HepG2 (cell line): Measurements from ENCODE around the gene TARP.
A peak's percentile ranks its signal among the peaks of the same experiment; 100 is the strongest.

Experiments used
- ATAC-seq: fragments of 200-7000 bp; cut with Tn5 transposase; 3 replicates; pipeline ENCODE4 v1.9.1; 2020; ENCODE audit warnings: mild to moderate bottlenecking, moderate library complexity
- BruUV-seq: library from RNA; stranded (reverse); fragments of 400-500 nt; replicated peaks from 2 replicates; lab custom pipeline; 2021; lab: Mats Ljungman, UMichigan
- CTCF ChIA-PET: fragments of 300-600 bp; formaldehyde crosslinking; extraction: SDS; loops from one replicate; lab custom pipeline; 2021; ENCODE audit warnings: low total read pairs, inconsistent platforms, low intra/inter-chr PET ratio; lab: Yijun Ruan, JAX
- POLR2A ChIA-PET: fragments of 350-600 bp; sonication (Branson Sonifier 250); formaldehyde crosslinking; loops from one replicate; lab custom pipeline; 2020; ENCODE audit warnings: antibody characterized with exemption, inconsistent platforms; lab: Yijun Ruan, JAX
- DNase-seq: peaks from one replicate; pipeline ENCODE4 v3.0.0-alpha.2; 2015; ENCODE audit warnings: low spot score
- FAIRE-seq: peaks from 3 replicates; lab custom pipeline; 2011; peaks lifted over from hg19 to GRCh38; lab: Jason Lieb, UNC
- H2AFZ ChIP-seq: one replicate; pipeline ENCODE4 v1.6.1; 2011; ENCODE audit warnings: low read length, inconsistent platforms
- H3K27ac ChIP-seq: fragments of 300-600 bp; 3 replicates; pipeline ENCODE4 v1.8.0; 2011; ENCODE audit warnings: mixed run types, mild to moderate bottlenecking, mixed read lengths, low read length, inconsistent platforms; ENCODE audit not compliant: insufficient read depth; ENCODE audit errors: extremely low read length
- H3K27me3 ChIP-seq, 2 experiments: fragments of 200-600 bp in 1 of 2; 2 replicates in 1 of 2; 3 replicates in 1 of 2; pipeline versions ENCODE4 v1.6.0 to v1.8.0; 2011; ENCODE audit warnings: low read length in 2 of 2, mild to moderate bottlenecking in 2 of 2, moderate library complexity in 2 of 2, inconsistent platforms in 1 of 2; ENCODE audit not compliant: insufficient read depth in 2 of 2, control insufficient read depth in 1 of 2
- H3K36me3 ChIP-seq, 2 experiments: fragments of 200-600 bp in 1 of 2; replicated peaks in 1 of 2; 2 replicates in 1 of 2; 3 replicates in 1 of 2; pipeline versions ENCODE4 v1.5.1 to v1.8.0; 2011; ENCODE audit warnings: low read length in 2 of 2, inconsistent platforms in 1 of 2; ENCODE audit not compliant: insufficient read depth in 2 of 2, control insufficient read depth in 1 of 2
- H3K4me1 ChIP-seq: 2 replicates; pipeline ENCODE4 v1.5.1; 2012; ENCODE audit warnings: low read length, inconsistent platforms; ENCODE audit not compliant: insufficient read depth
- H3K4me2 ChIP-seq: 2 replicates; pipeline ENCODE4 v1.6.0; 2011; ENCODE audit warnings: low read depth, low read length, inconsistent platforms
- H3K4me3 ChIP-seq, 3 experiments: fragments of 200-600 bp in 1 of 3; sonication (generic), shearing (Covaris generic) in 1 of 3; replicated peaks in 1 of 3; 2 replicates each; pipeline ENCODE4 v1.5.1; 2011 to 2016; ENCODE audit warnings: low read length in 3 of 3, inconsistent platforms in 2 of 3, low read depth in 2 of 3, mild to moderate bottlenecking in 2 of 3, control low read depth in 1 of 3, mixed read lengths in 1 of 3; ENCODE audit not compliant: insufficient read depth in 1 of 3
- H3K79me2 ChIP-seq: one replicate; pipeline ENCODE4 v1.6.1; 2011; ENCODE audit warnings: low read length, inconsistent platforms; ENCODE audit not compliant: insufficient read depth
- H3K9ac ChIP-seq: 2 replicates; pipeline ENCODE4 v1.6.0; 2011; ENCODE audit warnings: mild to moderate bottlenecking, low read depth, low read length, inconsistent platforms; ENCODE audit not compliant: insufficient read depth
- H3K9me3 ChIP-seq: 2 replicates; pipeline ENCODE4 v1.5.1; 2012; ENCODE audit warnings: mild to moderate bottlenecking, low read length
- H4K20me1 ChIP-seq: 2 replicates; pipeline ENCODE4 v1.6.0; 2011; ENCODE audit warnings: inconsistent platforms, mild to moderate bottlenecking, low read length, moderate library complexity; ENCODE audit not compliant: insufficient read depth
- KLF12 ChIP-seq: sonication (generic); formaldehyde crosslinking; IDR thresholded peaks from 2 replicates; pipeline ENCODE4 v1.4.0; 2020; ENCODE audit warnings: missing genetic modification reagents, borderline replicate concordance
- LRRFIP1 ChIP-seq: sonication (generic); formaldehyde crosslinking; conservative IDR thresholded peaks from 2 replicates; pipeline ENCODE4 v1.4.0; 2020; ENCODE audit warnings: missing genetic modification reagents
- NFKB2 ChIP-seq: sonication (generic); formaldehyde crosslinking; IDR thresholded peaks from 2 replicates; pipeline ENCODE4 v1.4.0; 2020; ENCODE audit warnings: missing genetic modification reagents, borderline replicate concordance
- PBX3 ChIP-seq: sonication (generic); formaldehyde crosslinking; IDR thresholded peaks from 2 replicates; pipeline ENCODE4 v1.8.1; 2023; ENCODE audit warnings: missing genetic modification reagents, inconsistent platforms, borderline replicate concordance
- SMAD9 ChIP-seq: sonication (generic); formaldehyde crosslinking; IDR thresholded peaks from 2 replicates; pipeline ENCODE4 v1.5.1; 2020; ENCODE audit warnings: mild to moderate bottlenecking, missing genetic modification reagents
- SMC3 ChIP-seq: IDR thresholded peaks from 2 replicates; pipeline ENCODE4 v1.6.1; 2011; ENCODE audit warnings: low read length, improper control_type of control experiment
- ZHX2 ChIP-seq, 2 experiments: sonication (generic) in 1 of 2; formaldehyde crosslinking in 1 of 2; IDR thresholded peaks; 2 replicates each; pipeline versions ENCODE4 v1.6.1 to v1.9.0; 2014 to 2022; ENCODE audit warnings: antibody characterized with exemption in 1 of 2, borderline replicate concordance in 1 of 2, inconsistent platforms in 1 of 2, low read depth in 1 of 2, missing genetic modification reagents in 1 of 2
- ZNF180 ChIP-seq: sonication (generic); formaldehyde crosslinking; IDR thresholded peaks from 2 replicates; pipeline ENCODE4 v1.4.0; 2020; ENCODE audit warnings: low read depth, missing genetic modification reagents, borderline replicate concordance
- ZNF335 ChIP-seq: sonication (generic); formaldehyde crosslinking; IDR thresholded peaks from 2 replicates; pipeline ENCODE4 v1.4.0; 2020; ENCODE audit warnings: missing genetic modification reagents
- ZNF597 ChIP-seq: sonication (generic); formaldehyde crosslinking; IDR thresholded peaks from 2 replicates; pipeline ENCODE4 v1.5.0; 2020; ENCODE audit warnings: missing genetic modification reagents
- ZNF713 ChIP-seq: sonication (generic); formaldehyde crosslinking; IDR thresholded peaks from 2 replicates; pipeline ENCODE4 v1.4.0; 2020; ENCODE audit warnings: mild to moderate bottlenecking, missing genetic modification reagents
- WGBS: methylation state at CpG from one replicate; pipeline ENCODE4 v1.1.6; 2017; ENCODE audit warnings: low lambda C conversion rate; 5-methylcytosine and 5-hydroxymethylcytosine counted together
- in situ Hi-C: cut with HindIII; loops from 2 replicates; pipeline ENCODE4 v1.10.0; 2017; ENCODE audit warnings: low pct_unique_long_range_greater_than_20kb; ENCODE audit not compliant: extremely low pct_ligation_motif_present
- intact Hi-C: fragments of 100-400 bp; cut with micrococcal nuclease; formaldehyde crosslinking; loops from one replicate; pipeline ENCODE4 v1.10.0; 2022; ENCODE audit not compliant: unreplicated experiment

Gene TARP

GRCh38 chr7:38319873-38320272 lies 46.4 kb upstream of the TARP start (continued):
- TF ChIP-seq ZNF597 (no peak), SMAD9 (CRISPR knock-in tag) (no peak), NFKB2 (CRISPR knock-in tag) (no peak), LRRFIP1 (no peak), ZNF335 (CRISPR knock-in tag) (no peak)

GRCh38 chr7:38318803-38319416 lies 45.5 kb upstream of the TARP start:
- no peak overlapping the region for H3K4me2 ChIP-seq
- WGBS: under 1% methylated on average over 4 of the region's 4 CpGs
- H3K27ac ChIP-seq: no peak overlapping the region
- peaks cover 0 to 12% of the 10 kb centered on the region in 2 experiments; a peak in 2 of 5 replicates for H3K27me3 ChIP-seq
- no TSS peak for BruUV-seq
- POLR2A ChIA-PET: no interaction called here
- intact Hi-C loops: loop anchor here (1.0 kb wide), 1 partner anchor 212 kb away; no protein-coding TSS in a partner anchor
- H3K9me3 ChIP-seq: no peaks in the 10 kb centered on the region
- FAIRE-seq: peak; percentile 71
- no peak overlapping the region for H3K9ac ChIP-seq
- no peaks in the 10 kb centered on the region for H3K4me1 ChIP-seq
- no peaks in the 10 kb centered on the region for H3K79me2 ChIP-seq
- H3K4me3 ChIP-seq: no peak overlapping the region
- in situ Hi-C loops: loop anchor here (25.0 kb wide), 1 partner anchor 207 kb away; no protein-coding TSS in a partner anchor
- peak; percentile 23 for DNase-seq
- no peaks in the 10 kb centered on the region for H4K20me1 ChIP-seq
- no peak overlapping the region for H2AFZ ChIP-seq
- no peaks in the 10 kb centered on the region for H3K36me3 ChIP-seq
- CTCF ChIA-PET: interaction anchor here (1.3 kb wide), 1 partner anchor 213 kb away, joined by 5 read pairs; no protein-coding TSS in a partner anchor
- ATAC-seq: peak; percentile 89
- TF ChIP-seq ZNF713 (CRISPR knock-in tag) (no peak), SMC3 (peak; percentile 30; the same call in 1 of the 2 replicates), ZHX2 (IDR thresholded peaks at IDR 0.05; ENCODE audit: low read depth) (no peak), ZHX2 (CRISPR knock-in tag; IDR thresholded peaks at IDR 0.05; ENCODE audit: borderline replicate concordance) (no peak), KLF12 (CRISPR knock-in tag) (no peak), ZNF180 (no peak), PBX3 (CRISPR knock-in tag) (no peak)
